Hepatocyte (in vitro differentiated cells): ENCODE measurements around the gene PRDM12. TPM values are rescaled to one million over a fixed set of nuclear protein-coding genes. Genes with fewer than 3 reads are reported as not detected.
A peak's percentile ranks its signal among the peaks of the same experiment; 100 is the strongest.

Experiments
- DNase-seq: peaks from one replicate; pipeline ENCODE4 v3.0.0-alpha.2; 2016; ENCODE audit warnings: low spot score
- H2AFZ ChIP-seq: fragments of 200-600 bp; sonication (generic); 2 replicates; pipeline ENCODE4 v1.6.0; 2016; ENCODE audit warnings: antibody characterized with exemption, mild to moderate bottlenecking
- H3K27ac ChIP-seq: fragments of 200-600 bp; sonication (generic); 2 replicates; pipeline ENCODE4 v1.5.1; 2016; ENCODE audit warnings: mild to moderate bottlenecking
- H3K27me3 ChIP-seq: fragments of 200-600 bp; sonication (generic); 2 replicates; pipeline ENCODE4 v1.6.1; 2016
- H3K36me3 ChIP-seq: fragments of 200-600 bp; sonication (generic); replicated peaks from 2 replicates; pipeline ENCODE4 v1.5.1; 2016; ENCODE audit warnings: low read depth; ENCODE audit not compliant: insufficient read depth
- H3K4me1 ChIP-seq: fragments of 200-600 bp; sonication (generic); 2 replicates; pipeline ENCODE4 v1.5.1; 2016; ENCODE audit warnings: mild to moderate bottlenecking, moderate library complexity; ENCODE audit not compliant: insufficient read depth
- H3K4me2 ChIP-seq: fragments of 200-600 bp; sonication (generic); 2 replicates; pipeline ENCODE4 v1.6.0; 2016
- H3K4me3 ChIP-seq: fragments of 200-600 bp; sonication (generic); 2 replicates; pipeline ENCODE4 v1.5.1; 2016; ENCODE audit warnings: mild to moderate bottlenecking
- H3K79me2 ChIP-seq: fragments of 200-600 bp; sonication (generic); 2 replicates; pipeline ENCODE4 v1.6.0; 2017; ENCODE audit warnings: mild to moderate bottlenecking
- H3K9me2 ChIP-seq: fragments of 200-600 bp; sonication (generic); replicated peaks from 2 replicates; pipeline ENCODE4 v1.6.0; 2017; ENCODE audit warnings: mild to moderate bottlenecking; ENCODE audit not compliant: insufficient read depth
- H3K9me3 ChIP-seq: fragments of 200-600 bp; sonication (generic); 2 replicates; pipeline ENCODE4 v1.5.1; 2016; ENCODE audit warnings: low read depth, mild to moderate bottlenecking
- H4K20me1 ChIP-seq: fragments of 200-600 bp; sonication (generic); 2 replicates; pipeline ENCODE4 v1.6.0; 2016; ENCODE audit warnings: mild to moderate bottlenecking; ENCODE audit not compliant: insufficient read depth, poor library complexity, severe bottlenecking
- EZH2 ChIP-seq: fragments of 200-600 bp; sonication (generic); IDR thresholded peaks from 2 replicates; pipeline ENCODE4 v1.6.1; 2016; ENCODE audit warnings: antibody characterized with exemption, mild to moderate bottlenecking, borderline replicate concordance
- EZH2phosphoT487 ChIP-seq: fragments of 200-600 bp; sonication (generic); IDR thresholded peaks from one replicate; pipeline ENCODE4 v1.6.1; 2018; ENCODE audit warnings: antibody characterized with exemption, mild to moderate bottlenecking, low read depth, moderate library complexity; ENCODE audit not compliant: unreplicated experiment, severe bottlenecking
- WGBS: methylation state at CpG from one replicate; pipeline ENCODE4 v1.1.6; 2016; ENCODE audit warnings: low lambda C conversion rate; ENCODE audit errors: missing lambda C conversion rate; 5-methylcytosine and 5-hydroxymethylcytosine counted together
- polyA plus RNA-seq: library from polyadenylated mRNA; unstranded; fragments of >200 nt; fragmentation: Nextera tagmentation; extraction: Ambion mirVana; gene quantifications from 2 replicates; pipeline ENCODE4 v1.2.1, GENCODE V29; 2016
- total RNA-seq: library from RNA; depleted of rRNA; stranded (reverse); fragments of >200 nt; gene quantifications from 2 replicates; pipeline ENCODE4 v1.2.3, GENCODE V29; 2014
- TF ChIP-seq, protein P1 (sequence below): fragments of 200-600 bp; sonication (generic); IDR thresholded peaks from 2 replicates; pipeline ENCODE4 v1.5.1; 2016; ENCODE audit warnings: antibody characterized with exemption, mild to moderate bottlenecking; ENCODE audit not compliant: poor library complexity

Gene PRDM12
- total and polyA plus RNA-seq, 2 experiments from 2014 or later: not detected

DNA sequence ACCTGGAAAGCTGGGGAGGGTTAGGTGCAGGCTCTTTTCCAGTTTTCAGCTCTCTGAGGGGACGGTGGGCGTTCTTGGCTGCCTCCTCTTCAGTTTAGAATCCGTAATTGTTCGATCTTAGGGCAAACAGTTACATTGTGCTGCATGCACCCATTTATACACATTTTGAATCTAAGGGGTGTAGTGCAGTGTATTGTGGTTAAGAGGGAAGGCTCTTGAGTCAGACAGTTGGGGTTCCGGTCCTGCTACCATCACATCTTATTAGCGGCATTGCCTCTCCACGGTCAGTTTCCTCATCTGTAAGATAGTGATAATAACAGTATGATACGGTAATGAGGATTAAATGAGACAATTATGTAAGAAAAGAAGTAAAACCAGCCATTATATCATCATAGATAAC lies 29.8 kb downstream of the PRDM12 start:
- Histone ChIP-seq H3K9me3 (no peaks in the 10 kb centered on the region), H3K4me1 (peaks cover 5% of the 10 kb centered on the region), H3K4me3 (peak overlapping the region; percentile 11), H3K36me3 (no peaks in the 10 kb centered on the region), H3K27ac (no peak overlapping the region), H3K27me3 (no peaks in the 10 kb centered on the region), H4K20me1 (no peaks in the 10 kb centered on the region), H3K9me2 (no peaks in the 10 kb centered on the region), H3K4me2 (peak overlapping the region; percentile 83), H3K79me2 (peaks cover 24% of the 10 kb centered on the region), H2AFZ (peak overlapping the region; percentile 22)
- TF ChIP-seq EZH2 (no peak), EZH2phosphoT487 (no peak)
- TF ChIP-seq, protein P1, sequence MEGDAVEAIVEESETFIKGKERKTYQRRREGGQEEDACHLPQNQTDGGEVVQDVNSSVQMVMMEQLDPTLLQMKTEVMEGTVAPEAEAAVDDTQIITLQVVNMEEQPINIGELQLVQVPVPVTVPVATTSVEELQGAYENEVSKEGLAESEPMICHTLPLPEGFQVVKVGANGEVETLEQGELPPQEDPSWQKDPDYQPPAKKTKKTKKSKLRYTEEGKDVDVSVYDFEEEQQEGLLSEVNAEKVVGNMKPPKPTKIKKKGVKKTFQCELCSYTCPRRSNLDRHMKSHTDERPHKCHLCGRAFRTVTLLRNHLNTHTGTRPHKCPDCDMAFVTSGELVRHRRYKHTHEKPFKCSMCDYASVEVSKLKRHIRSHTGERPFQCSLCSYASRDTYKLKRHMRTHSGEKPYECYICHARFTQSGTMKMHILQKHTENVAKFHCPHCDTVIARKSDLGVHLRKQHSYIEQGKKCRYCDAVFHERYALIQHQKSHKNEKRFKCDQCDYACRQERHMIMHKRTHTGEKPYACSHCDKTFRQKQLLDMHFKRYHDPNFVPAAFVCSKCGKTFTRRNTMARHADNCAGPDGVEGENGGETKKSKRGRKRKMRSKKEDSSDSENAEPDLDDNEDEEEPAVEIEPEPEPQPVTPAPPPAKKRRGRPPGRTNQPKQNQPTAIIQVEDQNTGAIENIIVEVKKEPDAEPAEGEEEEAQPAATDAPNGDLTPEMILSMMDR: no peak
- 3% methylated on average over 8 of the region's 8 CpGs for WGBS
- no peak for DNase-seq

DNA sequence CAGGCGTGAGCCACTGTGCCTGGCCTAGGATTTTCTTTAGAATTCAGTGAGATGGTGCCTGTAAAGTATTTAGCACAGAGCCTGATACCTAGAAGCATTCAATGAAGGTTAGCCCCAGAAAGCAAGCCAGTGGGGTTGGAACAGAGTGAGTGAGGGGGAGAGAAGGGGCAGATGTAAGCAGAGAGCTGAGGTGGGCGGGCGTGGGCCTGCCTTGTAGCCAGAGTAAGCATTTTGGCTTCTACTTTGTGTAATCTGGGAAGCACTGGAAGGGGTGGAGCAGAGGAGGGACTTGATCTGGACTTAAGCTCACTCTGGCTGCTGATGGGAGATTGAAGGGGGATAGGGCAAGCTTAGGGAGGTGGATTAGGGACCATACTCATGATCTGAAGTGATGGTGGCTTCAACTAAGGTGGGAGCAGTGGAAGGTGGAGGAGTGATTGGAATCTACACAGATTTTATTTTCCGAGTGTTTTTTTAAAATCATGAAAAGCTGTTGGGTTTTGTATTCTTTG lies 31.8 kb downstream of the PRDM12 start:
- H3K4me3 ChIP-seq: no peak overlapping the region
- H3K79me2 ChIP-seq: peaks cover 24% of the 10 kb centered on the region
- no peak for DNase-seq
- WGBS: 90% methylated on average over 4 of the region's 4 CpGs
- H3K36me3 ChIP-seq: no peaks in the 10 kb centered on the region
- H3K4me1 ChIP-seq: peaks cover 5% of the 10 kb centered on the region
- no peaks in the 10 kb centered on the region for H4K20me1 ChIP-seq
- H3K9me2 ChIP-seq: no peaks in the 10 kb centered on the region
- TF ChIP-seq EZH2: no peak
- TF ChIP-seq, protein P1: no peak
- no peak for TF ChIP-seq EZH2phosphoT487
- H3K9me3 ChIP-seq: no peaks in the 10 kb centered on the region
- H3K27ac ChIP-seq: no peak overlapping the region
- no peaks in the 10 kb centered on the region for H3K27me3 ChIP-seq
- no peak overlapping the region for H2AFZ ChIP-seq
- no peak overlapping the region for H3K4me2 ChIP-seq

DNA sequence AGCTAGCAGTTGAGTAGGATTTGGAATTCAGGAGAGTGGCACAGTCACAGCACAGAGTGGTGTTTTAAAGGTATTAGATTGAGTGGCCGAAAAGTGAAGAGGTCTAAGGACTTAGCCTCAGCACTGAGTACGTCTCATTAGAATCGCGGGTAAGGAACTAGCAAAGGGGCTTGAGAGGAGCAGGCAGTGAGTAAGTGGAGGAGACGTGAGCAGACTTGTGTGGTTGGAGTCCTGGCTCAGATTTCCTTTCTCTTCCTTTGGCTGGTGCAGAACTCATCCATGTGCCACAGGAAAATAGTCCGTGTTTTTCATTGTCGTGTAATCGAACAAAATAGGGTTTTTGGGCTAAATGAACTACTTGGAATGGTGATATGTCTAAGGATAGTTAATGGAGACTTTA lies 32.6 kb downstream of the PRDM12 start:
- Histone ChIP-seq H3K9me3 (no peaks in the 10 kb centered on the region), H3K4me3 (no peak overlapping the region), H3K4me2 (no peak overlapping the region), H3K27me3 (no peaks in the 10 kb centered on the region), H3K79me2 (peaks cover 24% of the 10 kb centered on the region), H3K9me2 (no peaks in the 10 kb centered on the region), H3K36me3 (no peaks in the 10 kb centered on the region), H3K4me1 (peaks cover 5% of the 10 kb centered on the region), H2AFZ (no peak overlapping the region), H4K20me1 (no peaks in the 10 kb centered on the region), H3K27ac (no peak overlapping the region)
- DNase-seq: no peak
- WGBS: 94% methylated on average over 8 of the region's 8 CpGs
- TF ChIP-seq, protein P1: no peak
- TF ChIP-seq EZH2phosphoT487: no peak
- no peak for TF ChIP-seq EZH2

DNA sequence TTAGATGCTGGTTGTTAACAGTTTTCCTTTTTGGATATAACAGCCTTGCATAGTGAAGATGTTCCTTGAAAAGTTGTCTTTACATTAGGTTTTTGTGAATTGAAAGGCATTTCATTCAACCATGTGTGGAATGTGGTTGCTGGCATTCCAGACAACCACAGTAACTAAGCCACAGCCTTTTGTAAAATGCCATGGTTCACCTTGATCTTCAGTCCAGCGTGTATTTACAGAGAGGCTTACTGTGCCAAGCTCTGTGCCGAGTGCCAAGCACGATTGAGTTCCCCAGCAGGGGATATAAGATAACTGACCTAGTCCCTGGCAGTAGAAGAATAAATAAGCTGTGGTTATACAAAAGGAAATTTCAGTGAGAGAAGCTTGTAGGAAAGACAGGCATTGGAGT lies 34.1 kb downstream of the PRDM12 start:
- H3K27me3 ChIP-seq: no peaks in the 10 kb centered on the region
- no peak overlapping the region for H3K27ac ChIP-seq
- 67% methylated on average over 3 of the region's 3 CpGs for WGBS
- no peaks in the 10 kb centered on the region for H3K9me3 ChIP-seq
- H3K4me1 ChIP-seq: no peaks in the 10 kb centered on the region
- H4K20me1 ChIP-seq: no peaks in the 10 kb centered on the region
- TF ChIP-seq, protein P1: no peak
- TF ChIP-seq EZH2phosphoT487 (no peak), EZH2 (no peak)
- no peaks in the 10 kb centered on the region for H3K36me3 ChIP-seq
- H3K9me2 ChIP-seq: no peaks in the 10 kb centered on the region
- DNase-seq: no peak
- peaks cover 24% of the 10 kb centered on the region for H3K79me2 ChIP-seq
- no peak overlapping the region for H3K4me2 ChIP-seq
- H2AFZ ChIP-seq: no peak overlapping the region
- no peak overlapping the region for H3K4me3 ChIP-seq
